Measurements from ENCODE around the gene GGT7. TPM values are rescaled to one million over a fixed set of nuclear protein-coding genes. Genes with fewer than 3 reads are reported as not detected.
A peak's percentile ranks its signal among the peaks of the same experiment; 100 is the strongest.

The GGT7 gene
- total and polyA plus RNA-seq, 9 of the 15 experiments (the other 6 are each of a cell fraction or from before 2014, with no cell fraction given), result 0.04 to 18.3 (median 5.9) TPM

DNA sequence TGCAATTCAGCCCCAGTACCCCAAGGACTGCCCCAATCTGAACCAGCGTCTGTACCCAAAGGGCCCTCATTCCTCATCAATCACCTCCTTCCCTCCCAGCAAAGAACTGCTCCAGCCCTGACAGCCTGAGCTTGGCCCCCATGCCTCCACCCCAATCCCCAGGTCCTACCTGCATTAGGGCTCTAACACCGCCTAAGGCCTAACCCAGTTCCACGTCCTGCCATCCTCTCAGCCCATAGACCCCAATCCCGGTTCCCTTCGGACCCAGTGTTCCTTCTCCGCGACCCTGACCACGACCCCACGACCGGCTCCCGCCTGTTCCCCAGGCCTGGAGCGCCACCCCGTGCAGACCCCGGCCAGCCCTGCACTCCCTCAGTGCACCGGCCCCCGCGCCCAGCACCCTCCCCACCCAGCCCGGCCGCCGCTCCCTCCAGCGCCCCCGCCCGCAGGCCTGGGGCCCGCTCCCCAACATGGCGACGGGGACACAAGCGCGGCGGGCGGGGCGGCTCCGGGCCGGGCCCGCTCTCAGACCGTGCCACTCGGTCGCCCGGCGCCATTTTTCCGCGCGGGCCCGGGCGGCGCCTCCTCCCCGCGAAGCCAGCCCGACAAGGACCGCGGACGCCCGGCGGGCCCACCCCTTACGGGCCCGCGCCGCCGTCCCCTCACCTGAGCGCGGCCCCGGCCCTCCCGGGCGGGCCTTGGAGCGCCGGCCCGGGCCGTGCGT lies 47.7 kb downstream of the GGT7 start (continued):
- TF ChIP-seq, protein P1, sequence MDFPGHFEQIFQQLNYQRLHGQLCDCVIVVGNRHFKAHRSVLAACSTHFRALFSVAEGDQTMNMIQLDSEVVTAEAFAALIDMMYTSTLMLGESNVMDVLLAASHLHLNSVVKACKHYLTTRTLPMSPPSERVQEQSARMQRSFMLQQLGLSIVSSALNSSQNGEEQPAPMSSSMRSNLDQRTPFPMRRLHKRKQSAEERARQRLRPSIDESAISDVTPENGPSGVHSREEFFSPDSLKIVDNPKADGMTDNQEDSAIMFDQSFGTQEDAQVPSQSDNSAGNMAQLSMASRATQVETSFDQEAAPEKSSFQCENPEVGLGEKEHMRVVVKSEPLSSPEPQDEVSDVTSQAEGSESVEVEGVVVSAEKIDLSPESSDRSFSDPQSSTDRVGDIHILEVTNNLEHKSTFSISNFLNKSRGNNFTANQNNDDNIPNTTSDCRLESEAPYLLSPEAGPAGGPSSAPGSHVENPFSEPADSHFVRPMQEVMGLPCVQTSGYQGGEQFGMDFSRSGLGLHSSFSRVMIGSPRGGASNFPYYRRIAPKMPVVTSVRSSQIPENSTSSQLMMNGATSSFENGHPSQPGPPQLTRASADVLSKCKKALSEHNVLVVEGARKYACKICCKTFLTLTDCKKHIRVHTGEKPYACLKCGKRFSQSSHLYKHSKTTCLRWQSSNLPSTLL (IDR thresholded peaks at IDR 0.05), result no peak
- TF ChIP-seq DPF2 (IDR thresholded peaks at IDR 0.05), result no peak
- no peak for TF ChIP-seq FOXA1 (IDR thresholded peaks at IDR 0.05; ENCODE audit: borderline replicate concordance)
- TF ChIP-seq, protein P2, sequence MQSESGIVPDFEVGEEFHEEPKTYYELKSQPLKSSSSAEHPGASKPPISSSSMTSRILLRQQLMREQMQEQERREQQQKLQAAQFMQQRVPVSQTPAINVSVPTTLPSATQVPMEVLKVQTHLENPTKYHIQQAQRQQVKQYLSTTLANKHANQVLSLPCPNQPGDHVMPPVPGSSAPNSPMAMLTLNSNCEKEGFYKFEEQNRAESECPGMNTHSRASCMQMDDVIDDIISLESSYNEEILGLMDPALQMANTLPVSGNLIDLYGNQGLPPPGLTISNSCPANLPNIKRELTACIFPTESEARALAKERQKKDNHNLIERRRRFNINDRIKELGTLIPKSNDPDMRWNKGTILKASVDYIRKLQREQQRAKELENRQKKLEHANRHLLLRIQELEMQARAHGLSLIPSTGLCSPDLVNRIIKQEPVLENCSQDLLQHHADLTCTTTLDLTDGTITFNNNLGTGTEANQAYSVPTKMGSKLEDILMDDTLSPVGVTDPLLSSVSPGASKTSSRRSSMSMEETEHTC (IDR thresholded peaks at IDR 0.05), result no peak
- TF ChIP-seq, protein P3, sequence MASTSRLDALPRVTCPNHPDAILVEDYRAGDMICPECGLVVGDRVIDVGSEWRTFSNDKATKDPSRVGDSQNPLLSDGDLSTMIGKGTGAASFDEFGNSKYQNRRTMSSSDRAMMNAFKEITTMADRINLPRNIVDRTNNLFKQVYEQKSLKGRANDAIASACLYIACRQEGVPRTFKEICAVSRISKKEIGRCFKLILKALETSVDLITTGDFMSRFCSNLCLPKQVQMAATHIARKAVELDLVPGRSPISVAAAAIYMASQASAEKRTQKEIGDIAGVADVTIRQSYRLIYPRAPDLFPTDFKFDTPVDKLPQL (IDR thresholded peaks at IDR 0.05; ENCODE audit: extremely low read depth, insufficient read length), result no peak
- TF ChIP-seq KDM2B (CRISPR knock-in tag; IDR thresholded peaks at IDR 0.05), result no peak
- TF ChIP-seq HMGN3 (IDR thresholded peaks at IDR 0.05; ENCODE audit: borderline replicate concordance, extremely low read depth, insufficient read length, low read depth, low read length), result peak; percentile 76
- TF ChIP-seq ZNF121 (CRISPR knock-in tag; conservative IDR thresholded peaks at IDR 0.05), result no peak
- 0 out of 2 replicates have a peak, but pooled peaks have one; percentile 40 for TF ChIP-seq SMAD4 (CRISPR knock-in tag; conservative IDR thresholded peaks at IDR 0.05)
- no peak for TF ChIP-seq ZNF184 (CRISPR knock-in tag; IDR thresholded peaks at IDR 0.05)
- no peak for TF ChIP-seq GABPB2 (CRISPR knock-in tag; conservative IDR thresholded peaks at IDR 0.05)
- TF ChIP-seq, protein P4, sequence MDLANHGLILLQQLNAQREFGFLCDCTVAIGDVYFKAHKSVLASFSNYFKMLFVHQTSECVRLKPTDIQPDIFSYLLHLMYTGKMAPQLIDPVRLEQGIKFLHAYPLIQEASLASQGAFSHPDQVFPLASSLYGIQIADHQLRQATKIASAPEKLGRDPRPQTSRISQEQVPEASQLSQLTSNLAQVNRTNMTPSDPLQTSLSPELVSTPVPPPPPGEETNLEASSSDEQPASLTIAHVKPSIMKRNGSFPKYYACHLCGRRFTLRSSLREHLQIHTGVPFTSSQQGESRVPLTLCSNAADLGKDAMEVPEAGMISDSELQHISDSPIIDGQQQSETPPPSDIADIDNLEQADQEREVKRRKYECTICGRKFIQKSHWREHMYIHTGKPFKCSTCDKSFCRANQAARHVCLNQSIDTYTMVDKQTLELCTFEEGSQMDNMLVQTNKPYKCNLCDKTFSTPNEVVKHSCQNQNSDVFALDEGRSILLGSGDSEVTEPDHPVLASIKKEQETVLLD (IDR thresholded peaks at IDR 0.05), result no peak
- no peak for TF ChIP-seq SAFB2 (IDR thresholded peaks at IDR 0.05; ENCODE audit: borderline replicate concordance, low read depth, low read length, severe bottlenecking)
- TF ChIP-seq POLR2B (IDR thresholded peaks at IDR 0.05; ENCODE audit: low read depth, partially characterized antibody), result no peak
- TF ChIP-seq, protein P5, sequence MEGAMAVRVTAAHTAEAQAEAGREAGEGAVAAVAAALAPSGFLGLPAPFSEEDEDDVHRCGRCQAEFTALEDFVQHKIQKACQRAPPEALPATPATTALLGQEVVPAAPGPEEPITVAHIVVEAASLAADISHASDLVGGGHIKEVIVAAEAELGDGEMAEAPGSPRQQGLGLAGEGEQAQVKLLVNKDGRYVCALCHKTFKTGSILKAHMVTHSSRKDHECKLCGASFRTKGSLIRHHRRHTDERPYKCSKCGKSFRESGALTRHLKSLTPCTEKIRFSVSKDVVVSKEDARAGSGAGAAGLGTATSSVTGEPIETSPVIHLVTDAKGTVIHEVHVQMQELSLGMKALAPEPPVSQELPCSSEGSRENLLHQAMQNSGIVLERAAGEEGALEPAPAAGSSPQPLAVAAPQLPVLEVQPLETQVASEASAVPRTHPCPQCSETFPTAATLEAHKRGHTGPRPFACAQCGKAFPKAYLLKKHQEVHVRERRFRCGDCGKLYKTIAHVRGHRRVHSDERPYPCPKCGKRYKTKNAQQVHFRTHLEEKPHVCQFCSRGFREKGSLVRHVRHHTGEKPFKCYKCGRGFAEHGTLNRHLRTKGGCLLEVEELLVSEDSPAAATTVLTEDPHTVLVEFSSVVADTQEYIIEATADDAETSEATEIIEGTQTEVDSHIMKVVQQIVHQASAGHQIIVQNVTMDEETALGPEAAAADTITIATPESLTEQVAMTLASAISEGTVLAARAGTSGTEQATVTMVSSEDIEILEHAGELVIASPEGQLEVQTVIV (CRISPR knock-in tag; IDR thresholded peaks at IDR 0.05; ENCODE audit: borderline replicate concordance), result no peak
- TF ChIP-seq FOXA3 (CRISPR knock-in tag; conservative IDR thresholded peaks at IDR 0.05 in 1 of 2, IDR thresholded peaks at IDR 0.05 in 1 of 2), result no peak
- TF ChIP-seq RBM25 (IDR thresholded peaks at IDR 0.05; ENCODE audit: low read depth, low read length, severe bottlenecking), result no peak
- TF ChIP-seq ARID1B (IDR thresholded peaks at IDR 0.05), result 0 out of 2 replicates have a peak, but pooled peaks have one; percentile 10
- 0 out of 2 replicates have a peak, but pooled peaks have one; percentile 6 for TF ChIP-seq CHD2 (IDR thresholded peaks at IDR 0.05; ENCODE audit: low read depth, low read length)
- TF ChIP-seq FOXP1 (CRISPR knock-in tag; IDR thresholded peaks at IDR 0.05), result no peak; the same call in 1 of the 2 replicates
